Lung (tissue), 12 donors: ENCODE measurements around the gene ARHGAP18. TPM values are rescaled to one million over a fixed set of nuclear protein-coding genes. Genes with fewer than 3 reads are reported as not detected.

Source experiments
- ATAC-seq: fragments of 200-7000 bp; cut with Tn5 transposase; one replicate; pipeline ENCODE4 v1.9.1; 2020; ENCODE audit warnings: moderate number of reproducible peaks; ENCODE audit not compliant: insufficient read depth, low FRiP score
- DNase-seq, 3 donors: peaks; one replicate each; pipeline ENCODE4 v3.0.0-alpha.2; 2013 to 2017
- H3K27ac ChIP-seq, 2 donors: one replicate each; pipeline ENCODE4 v1.5.1; 2013; ENCODE audit warnings: mild to moderate bottlenecking in 2 of 2, moderate library complexity in 2 of 2, control low read depth in 1 of 2, inconsistent platforms in 1 of 2, low read depth in 1 of 2, low read length in 1 of 2
- H3K27me3 ChIP-seq, 3 donors: one replicate each; pipeline ENCODE4 v1.5.1; 2013; ENCODE audit warnings: low read length in 2 of 3; ENCODE audit not compliant: control insufficient read depth in 3 of 3, insufficient read depth in 3 of 3
- H3K36me3 ChIP-seq, 4 donors: one replicate each; pipeline ENCODE4 v1.5.1; 2013; ENCODE audit warnings: low read length in 4 of 4, mild to moderate bottlenecking in 1 of 4, moderate library complexity in 1 of 4; ENCODE audit not compliant: control insufficient read depth in 4 of 4, insufficient read depth in 4 of 4
- H3K4me1 ChIP-seq, 5 donors: one replicate each; pipeline ENCODE4 v1.5.1; 2013; ENCODE audit warnings: low read length in 5 of 5, mild to moderate bottlenecking in 2 of 5, moderate library complexity in 1 of 5; ENCODE audit not compliant: control insufficient read depth in 5 of 5, insufficient read depth in 5 of 5
- H3K4me3 ChIP-seq: one replicate; pipeline ENCODE4 v1.5.1; 2013; ENCODE audit warnings: mild to moderate bottlenecking, control low read depth, moderate library complexity
- H3K9ac ChIP-seq, 2 donors: one replicate each; pipeline ENCODE4 v1.5.1; 2013; ENCODE audit warnings: low read length in 2 of 2, control low read depth in 1 of 2; ENCODE audit not compliant: insufficient read depth in 1 of 2
- H3K9me3 ChIP-seq, 4 donors: one replicate each; pipeline ENCODE4 v1.5.1; 2013; ENCODE audit warnings: low read length in 3 of 4, mild to moderate bottlenecking in 1 of 4, moderate library complexity in 1 of 4; ENCODE audit not compliant: control insufficient read depth in 4 of 4, insufficient read depth in 3 of 4
- CTCF ChIP-seq: IDR thresholded peaks from 2 replicates; pipeline ENCODE4 v1.5.1; 2012; ENCODE audit warnings: mild to moderate bottlenecking; ENCODE audit errors: control extremely low read depth, extremely low read depth
- WGBS, 2 donors: extraction: QIAGEN DNeasy Blood & Tissue Kit; methylation state at CpG; one replicate each; pipeline ENCODE4 v1.1.7; 2013; 5-methylcytosine and 5-hydroxymethylcytosine counted together
- polyA plus RNA-seq, 2 donors: library from polyadenylated mRNA; stranded (reverse); fragments of 200-250 nt; gene quantifications; one replicate each; pipeline ENCODE4 v1.2.1, GENCODE V29; 2013
- total RNA-seq, 2 donors: library from RNA; depleted of rRNA in 1 of 2; stranded (reverse); fragments of >200 nt in 1 of 2; gene quantifications; one replicate each; pipeline ENCODE4 v1.2.1, GENCODE V29; 2014 to 2021
- donor health status: control.
- donor health status: control.
- donor health status: Bipolar disorder and iron deficiency.
- donor health status: healthy.
- donor health status: DM: yes; HTN: yes; CAD: no.

The ARHGAP18 gene
- total and polyA plus RNA-seq, 4 donors, result 16.4 to 70.7 (median 33.0) TPM

DNA sequence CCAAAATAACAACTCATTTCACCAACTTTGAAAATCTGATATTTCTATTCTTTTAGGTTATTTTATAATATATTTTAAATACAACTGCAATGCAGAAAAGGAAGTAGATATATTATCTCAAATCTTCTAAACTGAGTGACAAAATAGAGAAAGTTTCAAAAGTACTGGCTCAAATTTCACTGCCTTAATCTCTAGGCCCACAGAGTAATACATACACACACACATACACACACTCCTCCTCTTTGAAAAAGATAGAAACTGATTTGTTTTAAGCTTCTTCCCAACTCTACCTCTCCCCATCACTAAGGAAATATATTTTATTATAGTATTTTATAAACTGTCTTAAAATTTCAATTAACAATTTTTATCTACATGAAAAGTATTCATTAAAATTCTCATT lies 36.2 kb downstream of the ARHGAP18 start:
- no peak for TF ChIP-seq CTCF
- no peak for DNase-seq
- no peaks in the 10 kb centered on the region for H3K9me3 ChIP-seq
- H3K27ac ChIP-seq, result no peak overlapping the region
- H3K36me3 ChIP-seq, result no peaks in the 10 kb centered on the region
- no peak for ATAC-seq
- H3K27me3 ChIP-seq, result no peaks in the 10 kb centered on the region
- no peak overlapping the region for H3K9ac ChIP-seq
- H3K4me1 ChIP-seq, result peaks cover 0 to 6% (median 3%) of the 10 kb centered on the region in 5 donors
- H3K4me3 ChIP-seq, result no peak overlapping the region

DNA sequence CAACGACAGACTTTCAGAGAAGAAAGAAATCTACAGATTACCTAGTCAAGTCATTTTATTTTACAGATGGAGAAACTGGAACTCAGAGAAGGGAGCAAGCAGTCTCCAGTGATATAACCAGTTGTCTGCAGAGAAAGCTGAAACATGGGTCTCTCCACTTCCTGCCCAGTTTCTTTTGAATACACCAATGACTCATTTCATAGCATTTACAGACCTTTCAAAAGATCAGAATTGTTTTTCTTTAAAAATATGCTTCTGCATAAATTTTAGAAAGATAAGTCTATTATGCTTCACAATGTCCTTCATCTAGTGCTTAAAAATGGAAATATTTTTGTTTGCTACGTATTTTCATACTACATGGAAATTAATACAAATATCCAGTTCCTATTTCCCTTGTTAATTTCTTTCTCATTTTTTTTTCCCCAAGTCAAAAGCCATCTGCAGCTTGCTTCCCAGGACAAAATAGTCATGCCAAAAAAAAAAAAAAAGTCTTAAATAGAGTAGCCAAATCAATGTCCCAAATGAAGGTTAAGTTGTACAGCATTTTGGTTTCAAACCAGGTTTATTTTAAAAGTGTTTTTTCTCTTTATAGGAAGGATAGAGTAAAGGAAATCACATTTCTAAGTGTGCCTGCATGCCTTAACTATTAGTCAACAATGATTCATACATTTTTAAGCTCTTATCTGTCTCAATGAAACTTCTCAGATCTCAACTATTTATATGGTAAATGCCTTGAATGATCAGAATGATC lies 36.9 kb downstream of the ARHGAP18 start:
- Histone ChIP-seq H3K27me3 (no peaks in the 10 kb centered on the region), H3K27ac (peak overlapping the region in 1 of 2 donors; percentile 29), H3K9ac (no peak overlapping the region), H3K4me1 (peaks cover 0 to 6% (median 3%) of the 10 kb centered on the region in 5 donors), H3K4me3 (no peak overlapping the region), H3K36me3 (no peaks in the 10 kb centered on the region), H3K9me3 (no peaks in the 10 kb centered on the region)
- DNase-seq (no peak), ATAC-seq (peak; percentile 59)
- no peak for TF ChIP-seq CTCF
- WGBS, 2 donors, result 52 to 71% methylated on average over 2 of the region's 2 CpGs

DNA sequence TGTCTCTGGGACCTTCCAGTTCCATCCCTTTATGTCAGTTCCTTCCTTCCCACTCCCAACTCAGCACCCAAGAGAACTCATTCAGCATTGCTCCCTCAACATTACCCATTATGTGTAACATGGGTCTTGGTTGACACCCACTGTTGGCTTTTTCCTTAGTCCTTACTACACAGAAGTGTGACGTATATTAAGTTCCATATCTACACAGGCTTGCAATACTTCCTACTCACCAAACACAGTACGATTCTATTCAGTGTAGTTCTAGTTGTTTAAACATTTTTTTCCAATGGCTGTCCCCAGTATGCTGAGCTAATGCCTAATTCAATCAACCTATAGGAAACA lies 37.7 kb downstream of the ARHGAP18 start:
- no peaks in the 10 kb centered on the region for H3K36me3 ChIP-seq
- TF ChIP-seq CTCF, result no peak
- H3K9ac ChIP-seq, result no peak overlapping the region
- ATAC-seq (no peak), DNase-seq (no peak)
- H3K9me3 ChIP-seq, result no peaks in the 10 kb centered on the region
- H3K4me3 ChIP-seq, result no peak overlapping the region
- 54 to 63% methylated on average over 2 of the region's 2 CpGs for WGBS, 2 donors
- H3K27me3 ChIP-seq, result no peaks in the 10 kb centered on the region
- H3K4me1 ChIP-seq, result peaks cover 0 to 8% (median 3%) of the 10 kb centered on the region in 5 donors
- H3K27ac ChIP-seq, result peak overlapping the region; percentile 42 to 89
